ENCODE data around the gene CCL13. TPM values are rescaled to one million over a fixed set of nuclear protein-coding genes. Genes with fewer than 3 reads are reported as not detected.

CCL13 gene
- total and polyA plus RNA-seq, 2 of the 8 experiments (the other 6 are each of a cell fraction or from before 2014, with no cell fraction given): not detected

GRCh38 chr17:34382621-34383124 is 26.4 kb downstream of the CCL13 start:
- Histone ChIP-seq H3K27ac (ENCODE audit: low read depth, low read length) (no peak overlapping the region), H2BK20ac (ENCODE audit: low read length) (no peak overlapping the region), H3K36me3 (ENCODE audit: control insufficient read depth in 2 of 4, insufficient read depth in 4 of 4, low read length in 3 of 4) (no peaks in the 10 kb centered on the region), H3K4me2 (ENCODE audit: insufficient read depth in 1 of 2, low read depth in 2 of 2, low read length in 2 of 2) (no peak overlapping the region), H3K18ac (ENCODE audit: extremely low read depth, low read length) (no peak overlapping the region), H4K5ac (ENCODE audit: insufficient read length, low read depth, low read length) (no peak overlapping the region), H3K23me2 (ENCODE audit: low read depth, low read length) (no peaks in the 10 kb centered on the region), H3K27me3 (replicated peaks in 1 of 4; ENCODE audit: control insufficient read depth in 3 of 4, extremely low read depth in 1 of 4, insufficient read depth in 3 of 4, low read length in 3 of 4) (no peaks in the 10 kb centered on the region; a peak in 1 of 7 replicates), H2AK5ac (ENCODE audit: low read depth, low read length) (no peak overlapping the region), H3K4me3 (ENCODE audit: extremely low read depth in 1 of 4, insufficient read depth in 2 of 4, low read depth in 3 of 4, low read length in 4 of 4) (no peak overlapping the region), H3K4me1 (replicated peaks in 1 of 4; ENCODE audit: control insufficient read depth in 3 of 4, insufficient read depth in 4 of 4, low read length in 3 of 4) (no peaks in the 10 kb centered on the region), H3K23ac (ENCODE audit: insufficient read length) (no peak overlapping the region), H3K9ac (replicated peaks in 1 of 4; ENCODE audit: extremely low read depth in 1 of 4, low read depth in 3 of 4, low read length in 3 of 4) (no peak overlapping the region), H4K20me1 (replicated peaks in 1 of 2; ENCODE audit: control insufficient read depth in 1 of 2, insufficient read depth in 2 of 2, low read length in 2 of 2) (no peaks in the 10 kb centered on the region), H3K14ac (ENCODE audit: insufficient read length) (no peak overlapping the region), H3K9me3 (ENCODE audit: insufficient read depth in 2 of 2, low read depth in 1 of 2, low read length in 1 of 2) (no peaks in the 10 kb centered on the region), H2BK15ac (ENCODE audit: low read length) (no peak overlapping the region), H3K79me2 (ENCODE audit: control insufficient read depth in 1 of 2, insufficient read depth in 2 of 2, low read length in 2 of 2) (no peaks in the 10 kb centered on the region), H2AFZ (ENCODE audit: low read length) (no peak overlapping the region), H2BK120ac (replicated peaks; ENCODE audit: low read depth, low read length) (no peak overlapping the region), H2BK5ac (ENCODE audit: low read depth, low read length) (no peak overlapping the region), H3K79me1 (ENCODE audit: low read depth, low read length) (no peaks in the 10 kb centered on the region), H4K91ac (replicated peaks; ENCODE audit: insufficient read length, low read length) (no peak overlapping the region), H2BK12ac (ENCODE audit: low read depth, low read length) (no peak overlapping the region), H4K8ac (ENCODE audit: extremely low read depth, insufficient read depth, low read length) (no peak overlapping the region), H3K4ac (replicated peaks; ENCODE audit: insufficient read length, low read depth, low read length) (no peak overlapping the region), H3K56ac (replicated peaks; ENCODE audit: insufficient read length, low read depth, low read length) (no peak overlapping the region)
- CTCF ChIA-PET (ENCODE audit: partially characterized antibody): interaction anchor here (1.1 to 2.4 kb wide), 4 partner anchors 15 to 180 kb away, joined by 3 to 17 read pairs (median 8); no protein-coding TSS in a partner anchor
- POLR2A ChIA-PET (ENCODE audit: partially characterized antibody): interaction anchor here (1.2 kb wide), 1 partner anchor 8 kb away, joined by 5 read pairs; no protein-coding TSS in a partner anchor
- FAIRE-seq (no peak), DNase-seq (ENCODE audit: low read depth in 1 of 2, low spot score in 2 of 2) (no peak)
- WGBS, 2 experiments (ENCODE audit: extremely low coverage in 1 of 2, insufficient coverage in 1 of 2, insufficient read length in 1 of 2, insufficient replicate concordance in 2 of 2, low coverage in 1 of 2, low lambda C conversion rate in 2 of 2, missing lambda C conversion rate in 1 of 2): 81% methylated on average over 7 of the region's 7 CpGs; no CpG with 5 or more reads in 1 of the 2 experiments
- no peak for TF ChIP-seq MAX (IDR thresholded peaks at IDR 0.05)
- TF ChIP-seq SP2 (IDR thresholded peaks at IDR 0.05; ENCODE audit: low read length): no peak
